Mucosa of rectum (tissue), 2 donors: ENCODE measurements around the gene LMO7.

Source experiments
- H3K27ac ChIP-seq, 2 donors: one replicate each; pipeline ENCODE4 v1.7.0; 2013; ENCODE audit warnings: inconsistent platforms in 2 of 2, low read depth in 2 of 2, low read length in 2 of 2
- H3K27me3 ChIP-seq, 2 donors: one replicate each; pipeline ENCODE4 v1.7.0; 2013; ENCODE audit warnings: low read length in 2 of 2; ENCODE audit not compliant: control insufficient read depth in 2 of 2, insufficient read depth in 2 of 2
- H3K36me3 ChIP-seq, 2 donors: one replicate each; pipeline ENCODE4 v1.7.0; 2013; ENCODE audit warnings: low read length in 2 of 2; ENCODE audit not compliant: control insufficient read depth in 2 of 2, insufficient read depth in 2 of 2
- H3K4me1 ChIP-seq, 2 donors: one replicate each; pipeline ENCODE4 v1.7.0; 2013; ENCODE audit warnings: low read length in 2 of 2, mild to moderate bottlenecking in 1 of 2; ENCODE audit not compliant: control insufficient read depth in 2 of 2, insufficient read depth in 2 of 2
- H3K4me3 ChIP-seq, 2 donors: one replicate each; pipeline ENCODE4 v1.7.0; 2013; ENCODE audit warnings: low read length in 2 of 2
- H3K9ac ChIP-seq, 2 donors: one replicate each; pipeline ENCODE4 v1.7.0; 2013; ENCODE audit warnings: low read length in 2 of 2, low read depth in 1 of 2, mild to moderate bottlenecking in 1 of 2
- H3K9me3 ChIP-seq, 2 donors: one replicate each; pipeline ENCODE4 v1.7.0; 2013; ENCODE audit warnings: low read length in 2 of 2; ENCODE audit not compliant: control insufficient read depth in 2 of 2
- donor health status: healthy.
- donor health status: Normal muscosa, but diverticular disease.

The LMO7 gene

DNA sequence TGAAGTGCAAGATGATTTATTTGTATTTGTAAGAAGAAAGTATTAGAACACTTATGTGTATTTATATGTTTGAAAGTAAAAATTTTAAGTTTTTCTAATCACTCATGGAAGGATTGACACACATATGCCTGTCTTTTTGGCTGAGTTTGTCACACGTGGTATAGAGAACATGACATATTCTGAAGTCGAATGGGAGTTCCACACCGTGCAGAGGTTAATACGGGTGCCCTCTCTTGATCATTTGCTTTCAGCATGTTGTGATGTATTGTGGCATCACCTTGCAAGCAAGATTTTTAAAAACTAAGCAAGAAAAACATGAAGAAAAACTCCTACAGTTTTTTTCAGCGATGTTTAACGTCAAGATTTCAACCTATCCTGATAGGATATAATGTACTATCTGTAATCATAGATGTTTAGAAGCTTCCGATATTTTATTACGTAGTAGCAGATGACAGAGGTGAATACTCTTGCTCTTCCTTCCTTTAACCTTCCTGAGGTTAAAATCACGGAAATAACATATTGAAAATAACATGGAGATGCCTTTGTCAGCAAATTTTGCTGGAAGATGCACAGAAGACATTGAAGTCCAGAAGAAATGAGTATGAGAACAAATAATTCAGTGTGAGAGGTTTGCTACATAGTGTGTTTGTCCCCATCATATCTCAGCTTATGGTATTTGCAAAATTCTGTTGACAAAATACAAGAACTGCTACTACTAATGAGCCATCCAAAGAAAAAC is 231.4 kb downstream of the LMO7 start:
- Histone ChIP-seq H3K9ac (no peak overlapping the region), H3K9me3 (no peaks in the 10 kb centered on the region), H3K36me3 (no peaks in the 10 kb centered on the region), H3K27me3 (peaks cover 0 to 3% of the 10 kb centered on the region in 2 donors), H3K4me3 (no peak overlapping the region), H3K4me1 (no peaks in the 10 kb centered on the region), H3K27ac (no peak overlapping the region)

DNA sequence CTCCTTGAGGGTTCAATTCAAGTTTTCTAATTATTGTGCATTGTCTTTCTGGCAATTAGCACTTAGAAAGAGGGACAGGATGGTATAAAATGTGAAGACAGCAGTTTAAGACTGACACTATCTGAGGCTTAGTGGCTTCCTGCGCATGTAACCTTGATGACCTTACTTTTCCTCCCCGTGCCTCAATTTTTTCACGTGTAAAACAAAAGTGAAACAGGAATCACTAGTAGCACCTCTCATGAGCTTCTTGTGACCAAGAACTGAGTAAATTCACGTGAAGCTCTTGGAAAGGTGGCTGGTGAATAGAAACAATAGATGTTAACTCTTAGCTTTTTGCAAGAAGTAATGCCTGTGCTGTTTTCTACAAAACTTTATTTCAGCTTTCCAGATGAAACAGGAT is 233.9 kb downstream of the LMO7 start:
- Histone ChIP-seq H3K27me3 (peaks cover 0 to 3% of the 10 kb centered on the region in 2 donors), H3K27ac (no peak overlapping the region), H3K4me1 (no peaks in the 10 kb centered on the region), H3K36me3 (no peaks in the 10 kb centered on the region), H3K9ac (no peak overlapping the region), H3K9me3 (no peaks in the 10 kb centered on the region), H3K4me3 (no peak overlapping the region)

DNA sequence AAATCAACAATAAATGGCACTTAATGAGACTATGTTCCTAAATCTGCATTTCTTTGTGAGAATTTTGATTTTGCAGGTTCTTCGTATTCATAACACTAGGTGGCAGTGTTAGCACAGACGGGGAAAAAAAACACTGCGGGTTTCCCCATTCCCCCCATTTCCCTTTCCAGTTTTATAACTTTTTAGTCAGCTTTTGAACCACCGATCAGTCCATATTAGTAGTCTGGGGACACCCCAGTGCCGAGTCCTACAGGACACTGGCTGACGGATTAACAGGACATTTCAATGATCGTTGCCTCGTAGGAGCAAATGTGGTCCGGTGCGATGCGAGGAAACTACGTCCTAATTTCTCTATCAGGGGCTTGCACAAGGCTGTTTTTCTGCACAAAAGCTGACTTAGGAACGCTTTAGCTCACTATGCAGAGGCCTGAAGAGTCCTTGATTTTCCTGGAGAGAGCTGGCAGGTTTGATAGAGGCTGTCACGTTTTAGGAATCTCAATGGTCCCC is 234.3 kb downstream of the LMO7 start:
- no peak overlapping the region for H3K27ac ChIP-seq
- no peaks in the 10 kb centered on the region for H3K4me1 ChIP-seq
- peaks cover 0 to 3% of the 10 kb centered on the region in 2 donors for H3K27me3 ChIP-seq
- H3K9ac ChIP-seq = peak overlapping the region in 1 of 2 donors; percentile 3
- peak overlapping the region; percentile 49 to 51 for H3K4me3 ChIP-seq
- H3K36me3 ChIP-seq = no peaks in the 10 kb centered on the region
- no peaks in the 10 kb centered on the region for H3K9me3 ChIP-seq

DNA sequence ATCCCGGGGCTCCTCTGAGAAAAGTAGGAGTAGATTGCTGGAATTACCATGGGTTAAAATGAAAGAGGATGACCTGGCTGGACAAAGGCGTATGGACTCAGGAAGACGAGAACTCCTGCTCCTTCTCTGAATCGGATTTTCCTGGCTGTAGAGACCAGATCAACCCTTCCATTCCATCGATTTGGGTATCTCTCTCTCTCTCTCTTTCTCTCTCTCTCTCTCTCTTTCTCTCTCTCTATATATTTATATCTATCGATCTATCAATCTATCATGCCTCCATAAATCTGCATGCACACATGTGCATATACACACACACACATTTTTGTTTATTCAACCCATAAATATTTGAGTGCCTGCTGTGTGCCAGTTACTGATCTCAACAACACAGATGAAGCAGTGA is 234.9 kb downstream of the LMO7 start:
- no peaks in the 10 kb centered on the region for H3K36me3 ChIP-seq
- no peaks in the 10 kb centered on the region for H3K4me1 ChIP-seq
- no peak overlapping the region for H3K9ac ChIP-seq
- no peaks in the 10 kb centered on the region for H3K9me3 ChIP-seq
- H3K27ac ChIP-seq = no peak overlapping the region
- peak overlapping the region in 1 of 2 donors; percentile 19 for H3K4me3 ChIP-seq
- H3K27me3 ChIP-seq = peaks cover 0 to 3% of the 10 kb centered on the region in 2 donors

GRCh38 chr13:75872980-75873379 is 236.8 kb downstream of the LMO7 start:
- Histone ChIP-seq H3K9ac (no peak overlapping the region), H3K4me3 (no peak overlapping the region)

GRCh38 chr13:75873494-75873893 is 237.4 kb downstream of the LMO7 start:
- H3K27me3 ChIP-seq = peaks cover 0 to 3% of the 10 kb centered on the region in 2 donors
- no peaks in the 10 kb centered on the region for H3K9me3 ChIP-seq
- H3K4me1 ChIP-seq = no peaks in the 10 kb centered on the region
- no peak overlapping the region for H3K27ac ChIP-seq
- H3K9ac ChIP-seq = no peak overlapping the region
- H3K4me3 ChIP-seq = no peak overlapping the region
- H3K36me3 ChIP-seq = no peaks in the 10 kb centered on the region

More at GRCh38 chr13:75872980-75873379, 236.8 kb downstream of the LMO7 start:
- Histone ChIP-seq H3K4me1 (no peaks in the 10 kb centered on the region), H3K27me3 (peaks cover 0 to 3% of the 10 kb centered on the region in 2 donors), H3K9me3 (no peaks in the 10 kb centered on the region), H3K27ac (no peak overlapping the region), H3K36me3 (no peaks in the 10 kb centered on the region)

DNA sequence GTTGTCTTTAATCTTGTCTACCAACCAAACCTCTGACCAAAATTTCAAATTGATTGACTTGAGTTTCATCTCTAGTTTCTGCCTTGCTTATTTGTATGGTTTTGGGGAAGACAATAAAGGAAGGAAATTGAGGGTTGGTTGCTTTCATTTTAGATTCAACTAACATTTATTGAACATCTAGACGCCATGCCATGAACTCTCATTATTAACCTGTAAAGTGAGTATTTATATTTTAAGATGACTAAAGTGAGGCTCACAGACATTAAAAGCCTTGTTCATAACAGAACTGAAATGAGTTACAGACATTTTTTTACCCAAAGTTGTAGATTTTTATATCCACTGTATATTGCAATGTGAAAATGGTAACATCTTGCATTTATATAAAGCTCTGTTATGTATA is 239.3 kb downstream of the LMO7 start:
- no peak overlapping the region for H3K9ac ChIP-seq
- H3K4me3 ChIP-seq = no peak overlapping the region
- H3K27me3 ChIP-seq = peaks cover 0 to 3% of the 10 kb centered on the region in 2 donors
- H3K4me1 ChIP-seq = no peaks in the 10 kb centered on the region
- no peaks in the 10 kb centered on the region for H3K36me3 ChIP-seq
- H3K27ac ChIP-seq = no peak overlapping the region
- H3K9me3 ChIP-seq = no peaks in the 10 kb centered on the region

DNA sequence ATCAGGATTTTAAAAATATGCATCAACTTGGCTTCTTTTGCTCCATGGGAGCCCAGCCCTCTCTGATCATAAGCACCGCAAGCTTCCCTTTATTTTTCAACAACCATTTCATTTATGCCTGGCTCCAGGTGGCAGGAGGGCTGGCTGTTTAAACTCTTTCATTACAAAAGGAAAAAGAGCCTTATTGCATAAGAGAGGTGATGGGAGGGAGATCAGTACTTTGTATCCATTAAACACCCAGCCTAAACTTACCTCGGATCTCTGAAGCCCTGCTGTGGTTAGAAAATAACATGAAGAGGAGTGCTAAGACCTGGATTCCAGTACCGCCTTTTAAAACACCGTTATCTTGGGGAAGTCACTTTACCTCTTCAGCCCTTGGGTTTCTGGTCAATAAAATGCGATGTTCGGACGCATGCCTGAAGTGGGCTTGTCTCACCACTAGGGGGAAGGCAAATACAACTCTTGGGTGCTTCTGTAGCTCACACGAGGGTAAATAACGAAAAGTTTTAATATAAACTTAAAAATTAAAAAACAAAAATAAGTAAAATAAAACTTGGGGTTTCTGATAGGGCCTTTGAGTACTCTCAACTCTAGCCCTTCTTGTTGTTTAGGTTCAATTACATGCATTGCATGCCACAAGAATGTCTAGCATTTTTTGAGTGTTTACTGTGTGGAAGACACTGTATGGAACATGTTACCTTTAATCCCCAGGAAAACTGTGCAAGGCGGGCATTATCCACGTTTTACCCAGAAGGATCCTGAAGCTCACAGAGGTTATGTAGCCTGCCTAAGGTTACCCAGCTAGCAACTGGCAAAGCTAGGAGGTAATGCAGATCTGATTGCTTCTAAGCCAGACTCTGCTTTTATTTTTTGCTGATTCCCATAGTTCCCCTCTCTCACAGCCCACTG is 240.3 kb downstream of the LMO7 start:
- Histone ChIP-seq H3K4me1 (no peaks in the 10 kb centered on the region), H3K36me3 (no peaks in the 10 kb centered on the region), H3K27ac (no peak overlapping the region), H3K27me3 (no peaks in the 10 kb centered on the region), H3K4me3 (no peak overlapping the region), H3K9me3 (no peaks in the 10 kb centered on the region), H3K9ac (no peak overlapping the region)

DNA sequence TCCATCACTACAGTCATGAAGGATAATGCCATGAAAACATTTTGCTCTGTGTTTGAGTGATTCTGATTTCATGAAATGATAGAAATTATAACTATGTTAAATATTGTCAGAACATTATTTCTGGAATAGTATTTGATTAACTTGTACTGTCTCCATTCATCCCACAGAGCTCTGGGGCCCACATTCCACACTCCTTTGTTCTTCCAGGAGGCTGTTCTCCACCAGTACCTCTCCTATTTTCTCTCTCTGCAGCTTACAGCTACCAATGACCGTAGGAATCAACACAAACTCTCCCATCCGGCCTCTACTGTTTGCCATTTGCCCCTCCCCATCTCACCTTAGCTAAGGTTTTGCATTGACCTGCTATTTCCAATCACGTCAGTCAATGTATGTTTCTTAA is 240.9 kb downstream of the LMO7 start:
- Histone ChIP-seq H3K4me1 (no peaks in the 10 kb centered on the region), H3K27ac (no peak overlapping the region), H3K36me3 (no peaks in the 10 kb centered on the region), H3K27me3 (no peaks in the 10 kb centered on the region), H3K4me3 (no peak overlapping the region), H3K9ac (no peak overlapping the region), H3K9me3 (no peaks in the 10 kb centered on the region)

DNA sequence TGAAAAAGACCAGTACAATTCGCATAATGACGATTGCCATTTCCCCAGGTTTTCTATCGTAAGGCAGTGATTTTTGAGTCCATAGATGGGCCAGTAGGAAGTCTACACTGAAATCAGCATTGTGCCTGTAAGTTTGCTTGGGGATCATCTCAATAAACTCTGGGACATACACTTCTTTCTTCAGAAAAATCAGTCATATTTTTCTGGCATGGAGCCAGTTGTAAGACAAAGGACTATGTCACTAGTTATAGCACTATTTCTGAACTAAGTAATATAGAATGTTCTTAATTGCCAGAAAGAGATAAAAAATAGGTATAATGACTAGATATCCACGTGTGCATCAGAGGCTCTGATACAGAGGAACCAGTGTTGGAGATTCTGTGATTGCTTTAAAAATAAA is 243.5 kb downstream of the LMO7 start:
- Histone ChIP-seq H3K9ac (no peak overlapping the region), H3K36me3 (no peaks in the 10 kb centered on the region), H3K4me3 (no peak overlapping the region), H3K4me1 (no peaks in the 10 kb centered on the region), H3K27ac (no peak overlapping the region), H3K9me3 (no peaks in the 10 kb centered on the region), H3K27me3 (no peaks in the 10 kb centered on the region)
